ENCODE measurements around the gene ZNF837. TPM values are rescaled to one million over a fixed set of nuclear protein-coding genes. Genes with fewer than 3 reads are reported as not detected.
A peak's percentile ranks its signal among the peaks of the same experiment; 100 is the strongest.
"Not testable (repeated sequence)": the region's sequence is repeated elsewhere in the genome, so short reads cannot be mapped to it uniquely, and the experiment has no call there.

Gene ZNF837
- polyA plus RNA-seq, 1 donor = 3.1 TPM

GRCh38 chr19:58351558-58351878 lies 29.3 kb downstream of the ZNF837 start:
- DNase-seq = no peak

GRCh38 chr19:58350871-58351557 lies 29.8 kb downstream of the ZNF837 start:
- no peak for DNase-seq

- DNase-seq = no peak
These were observed 30.6 kb downstream of the ZNF837 start for GRCh38 chr19:58350001-58350861.

- DNase-seq = no peak
These were observed 31.2 kb downstream of the ZNF837 start for GRCh38 chr19:58349590-58349989.

GRCh38 chr19:58348080-58348479 lies 32.8 kb downstream of the ZNF837 start:
- DNase-seq = not testable (repeated sequence)

DNA sequence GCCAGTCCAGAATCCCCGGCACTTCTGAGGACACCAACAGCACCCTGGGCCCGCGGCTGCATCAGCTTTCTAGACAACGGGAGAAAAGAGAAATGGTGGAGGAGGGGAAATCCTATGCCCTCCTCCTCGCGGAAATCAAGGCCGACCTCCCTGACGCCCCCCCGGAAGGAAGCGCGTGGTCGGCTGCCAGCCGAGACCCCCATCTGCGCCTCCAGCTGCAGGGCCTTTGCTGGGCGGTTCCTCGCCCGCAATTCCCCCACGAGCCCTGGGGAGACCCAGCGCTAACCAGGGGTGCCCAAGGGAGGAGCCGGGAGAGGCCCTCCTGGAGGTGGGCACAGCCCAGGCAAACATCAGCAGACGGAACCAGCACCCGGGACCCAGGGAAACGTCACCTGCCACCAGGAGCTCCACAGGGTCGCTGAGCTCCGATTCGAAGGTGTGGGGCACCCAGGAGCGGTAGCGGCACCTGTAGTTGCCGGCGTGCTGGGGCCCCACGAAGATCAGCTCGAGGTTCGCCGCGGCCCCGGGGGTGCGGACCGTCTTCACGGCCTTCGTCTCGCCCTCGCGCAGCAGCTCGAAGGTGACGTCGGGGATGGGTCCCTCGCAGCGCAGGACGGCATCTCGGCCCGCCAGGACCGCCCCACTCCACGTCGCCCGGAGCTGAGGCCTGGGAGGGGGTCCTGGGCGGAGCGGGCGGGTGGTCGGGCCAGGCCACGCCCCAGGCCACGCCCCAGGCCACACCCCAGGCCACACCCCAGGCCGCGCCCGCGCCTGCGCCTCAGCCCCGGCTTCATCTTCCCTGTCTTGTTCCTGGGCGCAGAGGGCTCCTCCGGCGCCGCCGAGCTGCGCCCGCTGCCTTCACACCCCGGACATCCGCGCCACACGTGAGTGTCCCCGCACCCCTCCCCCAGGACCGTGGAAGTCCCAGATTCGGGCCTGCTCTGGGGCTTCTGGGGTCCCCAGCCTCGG lies 33.6 kb downstream of the ZNF837 start:
- DNase-seq = peak; percentile 26

DNA sequence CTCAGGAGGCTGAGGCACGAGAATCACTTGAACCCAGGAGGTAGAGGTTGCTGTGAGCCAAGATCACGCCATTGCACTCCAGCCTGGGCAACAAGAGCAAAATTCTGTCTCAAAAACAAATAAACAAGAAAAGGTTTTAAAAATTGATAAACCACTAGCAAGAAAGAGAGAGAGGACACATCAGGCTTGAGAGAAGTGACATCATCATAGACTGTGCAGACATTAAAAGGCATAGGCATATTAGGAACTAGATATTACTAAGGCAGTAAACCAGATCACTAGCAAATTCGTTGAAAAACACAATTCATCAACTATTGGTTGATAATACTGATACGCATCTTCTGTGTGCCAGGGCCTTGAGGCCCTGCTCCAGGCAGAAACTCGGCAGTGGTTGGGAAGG lies 35.3 kb downstream of the ZNF837 start:
- DNase-seq = no peak

DNA sequence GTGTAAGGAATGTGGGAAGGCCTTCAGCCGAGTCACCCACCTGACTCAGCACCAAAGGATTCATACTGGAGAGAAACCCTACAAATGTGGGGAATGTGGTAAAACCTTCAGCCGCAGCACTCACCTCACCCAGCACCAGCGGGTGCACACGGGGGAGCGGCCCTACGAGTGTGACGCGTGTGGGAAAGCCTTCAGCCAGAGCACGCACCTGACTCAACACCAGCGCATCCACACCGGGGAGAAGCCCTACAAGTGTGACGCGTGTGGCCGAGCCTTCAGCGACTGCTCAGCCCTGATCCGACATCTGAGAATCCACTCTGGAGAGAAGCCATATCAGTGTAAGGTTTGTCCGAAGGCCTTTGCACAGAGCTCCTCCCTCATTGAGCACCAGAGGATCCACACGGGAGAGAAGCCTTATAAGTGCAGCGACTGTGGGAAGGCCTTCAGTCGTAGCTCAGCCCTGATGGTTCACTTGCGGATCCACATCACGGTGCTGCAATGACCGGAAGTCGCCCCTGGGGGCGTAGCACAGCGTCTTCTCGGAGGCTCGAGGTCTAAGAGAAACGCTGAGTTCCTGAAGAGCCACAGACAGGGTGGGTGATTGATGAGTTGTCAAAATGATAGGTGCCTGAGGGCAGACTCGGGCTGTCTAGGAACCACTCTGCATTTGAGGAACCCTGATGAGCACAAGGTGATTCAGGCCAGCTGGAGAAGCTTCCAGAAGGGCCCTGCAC lies 41.8 kb downstream of the ZNF837 start:
- DNase-seq = no peak

DNA sequence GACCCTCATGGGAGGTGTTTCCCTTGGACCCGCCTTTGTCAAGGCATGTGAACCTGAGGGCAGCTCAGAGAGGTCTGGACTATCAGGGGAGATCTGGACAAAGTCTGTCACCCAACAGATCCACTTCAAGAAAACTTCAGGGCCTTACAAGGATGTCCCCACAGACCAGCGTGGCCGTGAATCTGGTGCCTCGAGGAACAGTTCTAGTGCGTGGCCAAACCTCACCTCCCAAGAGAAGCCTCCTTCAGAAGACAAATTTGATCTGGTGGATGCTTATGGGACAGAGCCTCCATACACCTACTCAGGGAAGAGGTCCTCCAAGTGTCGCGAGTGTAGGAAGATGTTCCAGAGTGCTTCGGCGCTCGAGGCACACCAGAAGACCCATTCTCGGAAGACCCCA lies 42.5 kb downstream of the ZNF837 start:
- DNase-seq = no peak

DNA sequence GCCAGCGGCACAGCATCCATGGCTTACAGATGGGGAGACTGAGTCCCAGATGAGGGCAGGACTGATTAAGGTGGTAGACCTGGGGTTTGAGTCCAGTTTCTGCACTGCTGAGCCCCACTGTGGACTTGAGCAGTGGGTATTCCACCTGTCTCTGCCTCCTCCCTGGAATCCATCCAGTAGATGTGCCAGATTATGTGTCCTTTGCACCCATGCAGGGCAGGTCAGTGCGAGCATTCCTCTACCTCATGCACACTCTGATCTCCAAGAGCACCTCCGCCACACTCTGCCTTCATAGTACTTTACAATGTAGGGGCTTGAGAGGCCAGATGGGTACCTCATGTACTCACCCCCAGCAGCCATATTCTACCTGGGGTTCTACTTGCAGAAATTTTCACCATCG lies 44.0 kb downstream of the ZNF837 start:
- no peak for DNase-seq

DNA sequence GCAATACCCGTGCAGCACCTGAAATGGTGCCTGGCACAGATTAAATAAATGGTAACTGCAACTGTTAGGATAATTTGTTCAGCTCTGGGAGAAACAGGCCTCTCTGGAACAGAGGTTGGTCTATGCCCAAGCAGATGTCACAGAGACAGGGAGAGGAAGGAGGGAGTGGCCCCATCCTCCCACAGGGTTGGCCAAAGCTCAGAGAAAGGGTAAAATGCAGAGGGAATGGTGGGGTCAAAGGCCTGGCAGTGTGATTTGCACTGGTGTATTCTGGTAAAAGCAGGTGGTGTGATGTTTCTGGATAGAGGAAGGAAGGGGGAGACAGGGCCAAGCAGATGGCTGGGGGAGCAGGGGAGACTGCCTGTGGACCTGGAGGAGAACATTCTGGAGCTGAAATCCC lies 44.6 kb downstream of the ZNF837 start:
- no peak for DNase-seq

GRCh38 chr19:58335630-58336029 lies 45.2 kb downstream of the ZNF837 start:
- DNase-seq = no peak

- DNase-seq = no peak
These were observed 46.1 kb downstream of the ZNF837 start for GRCh38 chr19:58334691-58335249.

GRCh38 chr19:58332697-58333096 lies 48.1 kb downstream of the ZNF837 start:
- DNase-seq = no peak

DNA sequence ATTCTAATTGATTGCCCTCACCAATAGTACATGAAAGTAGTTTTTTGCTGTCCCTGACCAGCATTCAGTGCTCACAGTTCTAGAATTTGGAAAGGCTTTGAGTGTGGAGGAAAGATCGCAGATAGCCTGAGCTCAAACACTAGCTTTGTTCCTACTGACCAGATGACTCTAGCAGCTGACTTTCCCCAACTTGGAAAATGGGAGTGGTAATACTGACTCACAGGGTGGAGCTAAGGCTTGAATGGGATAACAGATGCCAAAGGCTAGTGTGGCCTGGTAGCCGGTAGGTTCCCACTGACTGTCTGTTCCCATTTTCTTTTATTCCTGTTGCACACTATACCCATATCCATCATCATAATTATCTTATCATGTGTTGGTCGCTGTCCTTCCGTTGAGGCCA lies 50.4 kb downstream of the ZNF837 start:
- DNase-seq = no peak

DNA sequence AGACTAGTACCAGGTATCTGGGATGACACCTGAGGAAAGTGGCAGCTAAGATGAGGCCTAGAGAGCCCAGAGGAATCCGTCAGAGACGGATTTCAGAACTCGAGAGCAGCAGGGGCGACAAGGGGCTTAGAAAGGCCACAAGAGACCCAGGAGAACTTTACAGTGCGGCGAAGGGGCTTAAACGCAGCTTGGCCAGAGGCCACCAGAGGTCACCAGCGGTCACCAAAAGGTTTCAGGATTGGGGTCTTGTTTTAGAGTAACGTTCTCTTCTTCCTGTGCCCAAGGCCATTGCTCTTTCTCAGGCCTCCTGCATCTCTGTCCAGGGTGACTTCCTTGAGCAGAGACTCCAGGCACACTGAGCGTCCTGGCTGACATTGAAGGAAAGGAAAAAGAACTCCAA lies 51.8 kb downstream of the ZNF837 start:
- no peak for DNase-seq

- DNase-seq = peak; percentile 96
These were observed 53.7 kb downstream of the ZNF837 start, which contains the start of gene ZSCAN22 for GRCh38 chr19:58326914-58327726. ZSCAN22 (plus strand) TSS chr19:58326994; CDS start chr19:58334803, 7,809 bp downstream.

DNA sequence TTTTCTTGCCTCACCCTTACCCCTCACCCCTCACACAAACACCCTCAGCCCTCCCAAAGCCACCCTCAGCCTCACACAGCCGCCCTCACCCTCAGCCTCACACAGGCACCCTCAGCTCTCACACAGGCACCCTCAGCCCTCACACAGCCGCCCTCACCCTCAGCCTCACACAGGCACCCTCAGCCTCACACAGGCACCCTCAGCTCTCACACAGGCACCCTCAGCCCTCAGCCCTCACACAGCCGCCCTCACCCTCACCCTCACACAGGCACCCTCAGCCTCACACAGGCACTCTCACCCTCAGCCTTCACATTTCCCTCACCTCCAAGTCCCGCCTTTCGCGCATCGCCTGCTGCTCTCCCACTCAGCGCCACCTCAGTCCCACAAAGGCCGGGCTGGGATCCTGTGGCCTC lies 54.3 kb downstream of the ZNF837 start:
- no peak for DNase-seq

GRCh38 chr19:58325311-58326022 lies 55.4 kb downstream of the ZNF837 start:
- no peak for DNase-seq

- no peak for DNase-seq
These were observed 61.6 kb downstream of the ZNF837 start for GRCh38 chr19:58319241-58319640.
